Chondrocyte (in vitro differentiated cells): ENCODE measurements around the gene PSTPIP1. TPM values are rescaled to one million over a fixed set of nuclear protein-coding genes. Genes with fewer than 3 reads are reported as not detected.
A peak's percentile ranks its signal among the peaks of the same experiment; 100 is the strongest.

Experiments
- DNase-seq: peaks from one replicate; pipeline ENCODE4 v3.0.0; 2021; ENCODE audit warnings: mixed read lengths, low spot score
- H3K27ac Mint-ChIP-seq: one replicate; pipeline ENCODE4 v1.8.0; 2021; ENCODE audit warnings: mild to moderate bottlenecking, moderate library complexity, mixed read lengths; ENCODE audit not compliant: unreplicated experiment
- H3K27me3 Mint-ChIP-seq: 2 replicates; pipeline ENCODE4 v1.8.0; 2021; ENCODE audit warnings: low read depth, mixed read lengths
- H3K36me3 Mint-ChIP-seq: 2 replicates; pipeline ENCODE4 v1.8.0; 2021; ENCODE audit warnings: low read depth, mixed read lengths
- H3K4me1 Mint-ChIP-seq: 2 replicates; pipeline ENCODE4 v1.8.0; 2021; ENCODE audit warnings: low read depth, mild to moderate bottlenecking, mixed read lengths
- H3K4me3 Mint-ChIP-seq: one replicate; pipeline ENCODE4 v1.8.0; 2021; ENCODE audit warnings: mild to moderate bottlenecking, moderate library complexity, mixed read lengths; ENCODE audit not compliant: unreplicated experiment
- H3K9me3 Mint-ChIP-seq: 2 replicates; pipeline ENCODE4 v1.8.0; 2021; ENCODE audit warnings: low read depth, mixed read lengths
- CTCF ChIP-seq: fragments of 200-600 bp; sonication (generic); IDR thresholded peaks from 2 replicates; pipeline ENCODE4 v1.5.0; 2021; ENCODE audit warnings: antibody characterized with exemption, mild to moderate bottlenecking, moderate library complexity
- total RNA-seq: library from RNA; stranded (reverse); gene quantifications from 3 replicates; pipeline ENCODE4 v1.2.1, GENCODE V29; 2021

Gene PSTPIP1
- total RNA-seq, 1 donor from 2014 or later: not detected

DNA sequence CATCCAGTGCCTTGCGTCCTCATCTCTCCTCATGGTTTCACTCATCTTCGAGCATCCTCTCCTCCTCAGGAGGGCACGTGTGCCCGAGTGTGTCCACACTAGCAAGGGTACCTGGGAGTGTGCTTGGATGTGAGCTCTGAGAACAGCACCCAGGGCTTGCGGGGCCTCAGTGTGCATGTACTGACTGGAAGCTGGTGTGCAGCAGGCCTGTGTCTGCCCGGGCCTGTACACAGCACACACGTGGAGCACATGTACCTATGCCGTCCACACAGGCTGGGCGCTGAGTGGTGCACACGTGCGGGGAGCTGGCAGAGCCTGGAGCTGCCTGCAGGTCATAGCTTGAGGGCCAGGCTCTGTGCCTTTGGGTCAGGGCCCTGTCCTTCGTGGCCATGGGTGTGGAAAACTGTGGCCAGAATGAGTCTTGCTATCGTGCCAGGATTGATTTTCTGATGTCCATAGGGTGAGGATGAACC is 41.1 kb downstream of the PSTPIP1 start:
- Mint-ChIP-seq H3K27me3 (no peaks in the 10 kb centered on the region), H3K36me3 (peaks cover 13% of the 10 kb centered on the region), H3K4me1 (peaks cover 9% of the 10 kb centered on the region), H3K9me3 (no peaks in the 10 kb centered on the region), H3K27ac (no peak overlapping the region), H3K4me3 (no peak overlapping the region)
- TF ChIP-seq CTCF: no peak
- DNase-seq: peak; percentile 80

- Mint-ChIP-seq H3K36me3 (peaks cover 13% of the 10 kb centered on the region), H3K27me3 (no peaks in the 10 kb centered on the region), H3K9me3 (no peaks in the 10 kb centered on the region), H3K27ac (peak overlapping the region; percentile 32), H3K4me3 (no peak overlapping the region), H3K4me1 (peaks cover 9% of the 10 kb centered on the region)
- TF ChIP-seq CTCF: no peak
- peak; percentile 72 for DNase-seq
Observed at GRCh38 chr15:77036537-77037387, 41.8 kb downstream of the PSTPIP1 start.

- no peak overlapping the region for H3K4me3 Mint-ChIP-seq
- H3K36me3 Mint-ChIP-seq: peaks cover 15% of the 10 kb centered on the region
- H3K27ac Mint-ChIP-seq: peak overlapping the region; percentile 17
- no peak for TF ChIP-seq CTCF
- peak; percentile 73 for DNase-seq
- no peaks in the 10 kb centered on the region for H3K9me3 Mint-ChIP-seq
- H3K4me1 Mint-ChIP-seq: peaks cover 10% of the 10 kb centered on the region
- H3K27me3 Mint-ChIP-seq: no peaks in the 10 kb centered on the region
Observed at GRCh38 chr15:77037388-77038209, 42.7 kb downstream of the PSTPIP1 start.

GRCh38 chr15:77038312-77039216 is 43.6 kb downstream of the PSTPIP1 start:
- H3K27me3 Mint-ChIP-seq: no peaks in the 10 kb centered on the region
- peaks cover 10% of the 10 kb centered on the region for H3K4me1 Mint-ChIP-seq
- TF ChIP-seq CTCF: no peak
- DNase-seq: no peak
- no peak overlapping the region for H3K4me3 Mint-ChIP-seq
- H3K9me3 Mint-ChIP-seq: no peaks in the 10 kb centered on the region
- H3K36me3 Mint-ChIP-seq: peaks cover 22% of the 10 kb centered on the region
- no peak overlapping the region for H3K27ac Mint-ChIP-seq
